Cardiac muscle cell (in vitro differentiated cells and primary cell): ENCODE results near the gene TTLL10. TPM values are rescaled to one million over a fixed set of nuclear protein-coding genes. Genes with fewer than 3 reads are reported as not detected.

Experiments
- DNase-seq, 2 donors: peaks; one replicate each; pipeline versions ENCODE4 v3.0.0 to v3.0.0-alpha.2; 2010 to 2017; ENCODE audit warnings: low read depth in 1 of 2, low spot score in 1 of 2
- H3K27ac ChIP-seq: fragments of 200-600 bp; sonication (generic); 2 replicates; pipeline ENCODE4 v1.5.1; 2016
- H3K27me3 ChIP-seq: fragments of 200-600 bp; sonication (generic); 2 replicates; pipeline ENCODE4 v1.6.0; 2016; ENCODE audit warnings: control low read depth
- H3K36me3 ChIP-seq: fragments of 200-600 bp; sonication (generic); 2 replicates; pipeline ENCODE4 v1.5.1; 2016; ENCODE audit warnings: control low read depth
- H3K4me1 ChIP-seq: fragments of 200-600 bp; sonication (generic); 2 replicates; pipeline ENCODE4 v1.8.1; 2017; ENCODE audit warnings: low read depth, mild to moderate bottlenecking, mixed run types
- H3K4me3 ChIP-seq: fragments of 200-600 bp; sonication (generic); 2 replicates; pipeline ENCODE4 v1.5.1; 2016; ENCODE audit warnings: mild to moderate bottlenecking
- H3K9me3 ChIP-seq: fragments of 200-600 bp; sonication (generic); 2 replicates; pipeline ENCODE4 v1.5.1; 2017; ENCODE audit warnings: low read depth, mild to moderate bottlenecking, control low read depth
- CTCF ChIP-seq: IDR thresholded peaks from 2 replicates; pipeline ENCODE4 v1.5.1; 2012; ENCODE audit warnings: low read depth, mild to moderate bottlenecking, low read length
- polyA plus RNA-seq: library from polyadenylated mRNA; unstranded; fragments of >200 nt; fragmentation: Nextera tagmentation; extraction: Ambion mirVana; gene quantifications from 2 replicates; pipeline ENCODE4 v1.2.1, GENCODE V29; 2016
- total RNA-seq: library from RNA; depleted of rRNA; stranded (reverse); fragments of >200 nt; gene quantifications from 2 replicates; pipeline ENCODE4 v1.2.3, GENCODE V29; 2016

TTLL10 gene
- total and polyA plus RNA-seq, 2 experiments from 2014 or later = 0.31 TPM; not detected in 1

GRCh38 chr1:1196431-1197187 lies 22.9 kb downstream of the TTLL10 start:
- peaks cover 27% of the 10 kb centered on the region for H3K27me3 ChIP-seq
- H3K27ac ChIP-seq = no peak overlapping the region
- no peaks in the 10 kb centered on the region for H3K9me3 ChIP-seq
- no peaks in the 10 kb centered on the region for H3K4me1 ChIP-seq
- no peaks in the 10 kb centered on the region for H3K36me3 ChIP-seq
- no peak overlapping the region for H3K4me3 ChIP-seq
- DNase-seq = no peak
- no peak for TF ChIP-seq CTCF

- TF ChIP-seq CTCF = no peak
- DNase-seq = no peak
- H3K9me3 ChIP-seq = no peaks in the 10 kb centered on the region
- no peak overlapping the region for H3K4me3 ChIP-seq
- H3K27me3 ChIP-seq = peaks cover 27% of the 10 kb centered on the region
- H3K36me3 ChIP-seq = no peaks in the 10 kb centered on the region
- no peaks in the 10 kb centered on the region for H3K4me1 ChIP-seq
- H3K27ac ChIP-seq = no peak overlapping the region
Measured at GRCh38 chr1:1197188-1197500, 23.5 kb downstream of the TTLL10 start.

GRCh38 chr1:1197551-1198422 lies 24.1 kb downstream of the TTLL10 start:
- no peak for TF ChIP-seq CTCF
- Histone ChIP-seq H3K27ac (no peak overlapping the region), H3K9me3 (no peaks in the 10 kb centered on the region), H3K36me3 (no peaks in the 10 kb centered on the region), H3K4me1 (no peaks in the 10 kb centered on the region), H3K4me3 (no peak overlapping the region), H3K27me3 (peaks cover 29% of the 10 kb centered on the region)
- no peak for DNase-seq

- peaks cover 37% of the 10 kb centered on the region for H3K27me3 ChIP-seq
- DNase-seq = no peak
- no peaks in the 10 kb centered on the region for H3K4me1 ChIP-seq
- no peak for TF ChIP-seq CTCF
- no peaks in the 10 kb centered on the region for H3K36me3 ChIP-seq
- H3K4me3 ChIP-seq = no peak overlapping the region
- H3K27ac ChIP-seq = no peak overlapping the region
- H3K9me3 ChIP-seq = no peaks in the 10 kb centered on the region
Measured at GRCh38 chr1:1198423-1199140, 24.9 kb downstream of the TTLL10 start.

GRCh38 chr1:1199141-1199960 lies 25.7 kb downstream of the TTLL10 start:
- Histone ChIP-seq H3K27ac (no peak overlapping the region), H3K36me3 (no peaks in the 10 kb centered on the region), H3K9me3 (no peaks in the 10 kb centered on the region), H3K4me1 (no peaks in the 10 kb centered on the region), H3K27me3 (peaks cover 45% of the 10 kb centered on the region), H3K4me3 (no peak overlapping the region)
- TF ChIP-seq CTCF = no peak
- DNase-seq = no peak
